Mucosa of gallbladder (tissue), 1 donor: ENCODE data around the gene PRG3. TPM values are rescaled to one million over a fixed set of nuclear protein-coding genes. Genes with fewer than 3 reads are reported as not detected.
"Not testable (repeated sequence)": the region's sequence is repeated elsewhere in the genome, so short reads cannot be mapped to it uniquely, and the experiment has no call there.

Experiments
- DNase-seq: peaks from one replicate; pipeline ENCODE4 v3.0.0-alpha.2; 2020; ENCODE audit warnings: low spot score
- total RNA-seq: library from RNA; stranded (reverse); gene quantifications from one replicate; pipeline ENCODE4 v1.2.1, GENCODE V29; 2021
- donor health status: DM: no; HTN: no; CAD: no.

PRG3 gene
- total RNA-seq, 1 donor from 2014 or later = not detected

- no peak for DNase-seq
Measured at GRCh38 chr11:57390535-57390934, 9.6 kb upstream of the PRG3 start, which contains the start of gene PRG2. Gene PRG2 (minus strand): TSS chr11:57390650. CDS start chr11:57389944, 706 bp downstream.

DNA sequence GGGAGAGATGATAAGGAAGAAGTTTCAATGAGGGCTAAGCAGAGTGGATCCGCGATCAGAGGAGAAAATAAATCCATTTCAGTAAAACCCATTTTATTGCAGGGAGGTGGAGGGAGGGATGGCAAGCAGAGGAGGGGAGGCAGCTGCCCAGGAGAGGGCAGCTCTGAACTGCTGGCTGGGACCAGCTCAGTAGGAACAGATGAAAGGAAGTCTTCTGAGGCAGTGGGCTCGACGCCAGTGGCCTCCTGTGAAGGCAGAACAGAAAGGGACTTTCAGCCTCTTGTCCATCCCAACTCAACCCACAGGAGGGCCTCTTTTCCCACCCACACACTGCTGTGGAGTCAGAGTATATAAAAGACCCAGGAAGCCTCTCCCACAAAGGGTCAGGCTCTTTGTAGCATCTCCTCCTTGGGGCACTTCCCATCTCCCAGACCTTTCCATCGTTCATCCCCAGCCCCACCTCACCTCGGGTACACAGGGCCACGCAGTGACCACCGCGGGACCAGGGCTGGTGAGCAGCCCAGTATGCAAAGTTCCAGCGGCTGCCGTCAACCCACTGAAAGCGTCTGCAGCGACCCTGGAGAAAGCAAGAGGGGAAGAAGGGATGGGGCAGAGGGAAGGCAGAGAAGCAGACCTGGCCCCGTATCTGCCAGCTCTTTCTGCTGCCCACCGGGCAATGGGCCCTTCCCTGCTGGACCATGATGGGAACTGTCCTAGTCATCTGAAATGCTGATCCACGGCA is 6.5 kb upstream of the PRG3 start:
- DNase-seq = no peak

DNA sequence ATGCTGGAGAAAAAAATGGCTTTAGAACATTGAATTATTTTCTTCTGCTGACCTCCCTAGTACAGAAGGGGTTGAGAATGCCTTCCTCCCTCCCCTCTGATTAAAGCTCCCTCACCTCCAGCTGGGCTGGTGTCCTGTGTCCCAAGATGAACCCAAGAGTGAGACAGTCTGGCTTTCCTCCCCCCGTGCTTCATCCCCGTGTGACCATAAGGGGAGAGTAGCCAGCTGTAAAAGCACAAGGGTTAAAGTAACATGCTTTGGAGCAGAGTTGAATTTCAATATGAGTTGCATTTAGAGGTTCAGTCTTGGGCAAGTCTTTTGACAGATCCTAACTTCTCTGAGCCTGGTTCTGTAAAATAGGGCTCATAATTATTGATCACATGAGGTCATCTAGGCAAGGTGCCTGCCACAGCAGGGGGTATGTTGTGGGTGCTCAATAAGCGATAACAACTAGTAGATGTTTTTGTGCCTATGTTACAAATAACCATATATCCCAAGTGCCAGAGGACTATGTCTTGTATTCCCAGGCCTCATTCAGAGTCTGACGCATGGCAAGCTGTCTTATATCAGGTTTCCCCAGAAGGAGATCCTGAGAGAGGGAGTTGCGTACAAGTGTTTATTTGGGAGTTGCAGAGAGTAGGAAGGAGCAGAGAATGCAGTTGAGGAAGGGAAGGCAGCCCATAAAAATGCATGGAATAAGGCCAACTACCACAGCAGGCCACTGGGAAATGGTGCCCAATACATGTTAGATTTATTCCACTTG is 5.4 kb upstream of the PRG3 start:
- DNase-seq = no peak

GRCh38 chr11:57379732-57380131 is 1.2 kb downstream of the PRG3 start:
- DNase-seq = peak; percentile 23

DNA sequence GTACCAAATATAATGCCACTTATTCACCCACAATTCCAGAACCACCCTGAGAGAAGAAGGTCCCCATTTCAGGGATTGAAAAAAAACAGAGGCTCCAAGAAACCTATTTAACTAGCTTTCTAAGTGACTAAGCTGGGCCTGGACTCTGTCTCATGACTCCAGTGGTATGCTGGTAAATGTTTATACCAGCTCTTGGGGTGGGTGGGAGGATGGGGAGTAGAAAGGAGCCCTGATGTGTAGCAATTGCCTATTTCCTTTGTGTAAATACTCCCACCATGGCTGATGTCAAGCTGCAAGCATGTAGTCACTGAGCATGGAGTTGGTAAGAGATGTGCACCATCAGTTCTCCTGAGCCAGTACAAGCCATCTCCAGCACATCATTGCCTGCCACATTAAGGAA is 2.8 kb downstream of the PRG3 start:
- DNase-seq = no peak

- DNase-seq = no peak
Measured at GRCh38 chr11:57377107-57377506, 3.8 kb downstream of the PRG3 start.

DNA sequence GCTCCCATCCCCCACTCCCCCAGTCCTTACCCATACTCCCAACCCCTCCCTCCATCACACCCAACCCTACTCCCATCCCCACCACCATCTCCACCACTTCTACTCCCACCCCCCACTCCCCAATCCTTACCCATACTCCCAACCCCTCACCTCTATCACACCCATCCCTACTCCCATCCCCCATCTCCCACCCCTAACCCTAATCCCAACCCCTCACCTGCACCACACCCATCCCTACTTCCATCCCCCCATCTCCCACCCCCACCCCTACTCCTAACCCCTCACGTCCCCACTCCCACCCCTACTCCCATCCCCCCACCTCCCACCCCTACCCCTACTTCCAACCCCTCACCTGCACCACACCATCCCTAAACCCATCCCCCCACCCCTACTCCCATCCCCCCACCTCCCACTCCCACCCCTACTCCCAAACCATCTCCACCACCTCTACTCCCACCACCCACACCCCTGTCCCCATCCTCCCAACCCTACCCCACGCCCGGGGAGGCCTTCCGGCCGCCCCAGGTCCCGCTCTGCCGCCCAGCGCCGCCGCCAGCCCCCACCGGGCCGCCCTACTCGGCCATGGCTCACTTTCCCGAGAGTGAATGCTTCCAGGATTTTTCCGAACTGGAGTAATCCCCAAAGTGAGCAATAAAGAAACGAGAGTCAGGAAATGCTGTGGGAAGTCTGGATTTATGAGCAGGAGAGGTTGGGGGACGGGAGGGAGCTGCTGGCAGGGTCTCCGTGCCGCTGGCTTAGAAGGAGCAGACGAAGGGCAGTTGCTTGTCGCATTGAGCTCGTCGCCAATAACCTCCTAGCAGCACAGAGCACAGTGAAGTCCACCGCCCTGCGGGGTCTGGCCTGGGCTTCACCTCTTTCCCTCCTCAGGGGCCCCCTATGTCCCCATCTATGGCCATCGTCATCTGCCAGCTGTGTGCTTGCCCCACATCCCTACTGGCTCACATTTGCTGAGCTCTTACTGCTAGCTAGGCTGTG is 4.6 kb downstream of the PRG3 start:
- DNase-seq = no peak

DNA sequence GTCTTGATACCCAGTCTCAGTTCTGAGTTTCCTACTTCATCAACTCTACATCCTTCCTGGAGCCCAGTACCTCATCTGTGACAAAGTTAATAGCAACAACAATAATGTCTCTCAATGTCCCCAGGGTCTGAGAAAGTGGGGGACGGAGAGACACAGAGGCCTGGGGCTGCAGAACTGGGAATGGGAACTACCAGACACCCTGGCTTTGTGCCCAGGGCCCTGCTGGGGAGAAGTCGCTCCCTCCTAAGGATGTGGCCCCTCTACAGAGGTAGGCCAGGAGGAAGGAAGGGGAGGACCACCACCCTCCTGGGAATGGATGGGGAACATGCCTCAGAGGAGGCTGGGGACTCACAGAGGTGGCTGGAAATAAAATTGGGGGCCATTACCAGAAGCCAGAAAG is 5.5 kb downstream of the PRG3 start:
- no peak for DNase-seq

- DNase-seq = no peak
Measured at GRCh38 chr11:57374966-57375365, 6.0 kb downstream of the PRG3 start.

- DNase-seq = no peak
Measured at GRCh38 chr11:57373146-57373545, 7.8 kb downstream of the PRG3 start.

DNA sequence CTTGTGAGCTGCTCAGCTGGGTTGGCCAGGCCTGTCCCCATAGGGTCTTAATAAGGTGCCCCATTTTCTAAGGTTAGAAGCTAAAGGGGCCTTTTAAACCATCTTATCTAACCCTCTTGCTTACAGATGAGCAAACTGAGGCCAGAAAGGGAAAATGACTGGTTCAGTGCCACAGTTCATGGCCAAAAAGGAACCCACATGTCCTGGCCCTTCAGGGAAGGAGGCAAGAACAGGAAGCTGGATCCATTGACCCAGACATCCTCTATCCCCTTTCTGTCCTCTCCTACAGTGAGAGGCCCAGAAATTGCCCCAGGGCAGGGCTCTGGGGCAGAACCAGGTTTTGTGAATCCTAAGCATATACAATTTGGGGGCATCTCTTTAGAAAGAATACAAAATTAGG is 10.0 kb downstream of the PRG3 start:
- no peak for DNase-seq

- no peak for DNase-seq
Measured at GRCh38 chr11:57370251-57370650, 10.7 kb downstream of the PRG3 start.

DNA sequence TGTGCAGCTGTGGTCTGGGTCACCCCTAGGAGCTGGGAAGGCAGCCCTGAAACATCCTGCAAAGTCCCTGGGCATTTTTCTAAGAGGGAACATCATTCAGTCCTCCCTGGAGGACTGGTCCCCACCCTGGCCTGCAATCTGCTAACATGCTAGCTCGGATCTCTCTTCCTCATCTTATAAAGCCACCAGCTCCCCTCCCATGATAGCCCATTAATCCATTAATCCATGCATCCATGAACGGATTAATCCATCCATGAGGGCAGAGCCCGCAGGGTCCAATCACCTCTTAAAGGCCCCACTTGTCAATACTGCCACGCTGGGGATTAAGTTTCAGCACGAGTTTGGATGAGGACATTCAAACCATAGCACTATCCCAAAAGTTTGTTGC is 12.1 kb downstream of the PRG3 start:
- DNase-seq = no peak

GRCh38 chr11:57368106-57368844 is 12.7 kb downstream of the PRG3 start:
- DNase-seq = no peak

- DNase-seq = no peak
Measured at GRCh38 chr11:57364851-57365660, 15.9 kb downstream of the PRG3 start.

- DNase-seq = no peak
Measured at GRCh38 chr11:57363131-57364080, 17.5 kb downstream of the PRG3 start.

GRCh38 chr11:57361926-57362325 is 19.0 kb downstream of the PRG3 start:
- DNase-seq = no peak

DNA sequence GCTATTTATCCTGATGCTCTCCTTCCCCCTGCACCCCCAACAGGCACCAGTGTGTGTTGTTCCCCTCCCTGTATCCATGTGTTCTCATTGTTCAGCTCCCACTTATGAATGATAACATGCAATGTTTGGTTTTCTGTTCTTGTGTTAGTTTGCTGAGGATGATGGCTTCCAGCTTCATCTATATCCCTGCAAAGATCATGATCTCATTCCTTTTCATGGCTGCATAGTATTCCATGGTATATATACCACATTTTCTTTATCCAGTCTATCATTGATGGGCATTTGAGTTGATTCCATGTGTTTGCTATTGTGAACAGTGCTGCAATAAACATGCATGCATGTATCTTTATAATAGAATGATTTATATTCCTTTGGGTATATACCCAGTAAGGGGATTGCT is 19.5 kb downstream of the PRG3 start:
- not testable (repeated sequence) for DNase-seq

- no peak for DNase-seq
Measured at GRCh38 chr11:57360991-57361390, 20.0 kb downstream of the PRG3 start.
